HEK293T (cell line): ENCODE results near the gene SNRPB2.
A peak's percentile ranks its signal among the peaks of the same experiment; 100 is the strongest.

ENCODE experiments used
- CTCF ChIA-PET: fragments of 350-600 bp; formaldehyde crosslinking; extraction: SDS; loops from one replicate; lab custom pipeline; 2021; ENCODE audit warnings: antibody characterized with exemption, inconsistent platforms; lab: Yijun Ruan, JAX
- POLR2A ChIA-PET: fragments of 350-600 bp; formaldehyde crosslinking; extraction: SDS; loops from one replicate; lab custom pipeline; 2020; ENCODE audit warnings: antibody characterized with exemption, inconsistent platforms; lab: Yijun Ruan, JAX
- DNase-seq: peaks from one replicate; pipeline ENCODE4 v3.0.0; 2012; ENCODE audit warnings: mixed read lengths; ENCODE audit errors: extremely low spot score
- ARNT ChIP-seq: fragments of 450-650 bp; IDR thresholded peaks from 2 replicates; pipeline ENCODE4 v1.6.1; 2017; ENCODE audit warnings: mild to moderate bottlenecking
- BHLHE40 ChIP-seq: fragments of 450-650 bp; IDR thresholded peaks from 2 replicates; pipeline ENCODE4 v1.6.1; 2016; ENCODE audit warnings: mild to moderate bottlenecking, moderate library complexity, borderline replicate concordance
- CTBP1 ChIP-seq: fragments of 450-650 bp; IDR thresholded peaks from 2 replicates; pipeline ENCODE4 v1.6.1; 2016; ENCODE audit warnings: borderline replicate concordance
- ELF4 ChIP-seq: fragments of 450-650 bp; IDR thresholded peaks from 2 replicates; pipeline ENCODE4 v1.6.1; 2017; ENCODE audit warnings: antibody characterized with exemption
- FOXA1 ChIP-seq: fragments of 450-650 bp; IDR thresholded peaks from 2 replicates; pipeline ENCODE4 v1.6.1; 2016; ENCODE audit warnings: mild to moderate bottlenecking
- FOXK2 ChIP-seq: fragments of 450-650 bp; IDR thresholded peaks from 2 replicates; pipeline ENCODE4 v1.6.1; 2016; ENCODE audit warnings: mild to moderate bottlenecking
- FOXM1 ChIP-seq: fragments of 450-650 bp; IDR thresholded peaks from 2 replicates; pipeline ENCODE4 v1.6.1; 2017; ENCODE audit warnings: mild to moderate bottlenecking, borderline replicate concordance
- HDGF ChIP-seq: fragments of 450-650 bp; IDR thresholded peaks from 2 replicates; pipeline ENCODE4 v1.6.1; 2017; ENCODE audit warnings: antibody characterized with exemption, borderline replicate concordance
- L3MBTL2 ChIP-seq: fragments of 450-650 bp; conservative IDR thresholded peaks from 2 replicates; pipeline ENCODE4 v1.6.1; 2016; ENCODE audit warnings: mild to moderate bottlenecking
- LEF1 ChIP-seq: fragments of 450-650 bp; IDR thresholded peaks from 2 replicates; pipeline ENCODE4 v1.6.1; 2017; ENCODE audit warnings: mild to moderate bottlenecking, borderline replicate concordance
- NFRKB ChIP-seq: fragments of 450-650 bp; IDR thresholded peaks from 2 replicates; pipeline ENCODE4 v1.6.1; 2016; ENCODE audit warnings: mild to moderate bottlenecking, moderate library complexity
- PKNOX1 ChIP-seq: fragments of 450-650 bp; IDR thresholded peaks from 2 replicates; pipeline ENCODE4 v1.6.1; 2016
- SP1 ChIP-seq: fragments of 450-650 bp; IDR thresholded peaks from 2 replicates; pipeline ENCODE4 v1.6.1; 2017
- SUZ12 ChIP-seq: fragments of 450-650 bp; IDR thresholded peaks from 2 replicates; pipeline ENCODE4 v1.6.1; 2016; ENCODE audit warnings: mild to moderate bottlenecking
- TARDBP ChIP-seq: fragments of 450-650 bp; IDR thresholded peaks from 2 replicates; pipeline ENCODE4 v1.6.1; 2016
- ZNF384 ChIP-seq: fragments of 450-650 bp; IDR thresholded peaks from 2 replicates; pipeline ENCODE4 v1.6.1; 2016

Gene SNRPB2

GRCh38 chr20:16729565-16730460, at the start of gene SNRPB2:
Gene SNRPB2 (plus strand): TSS chr20:16730026. CDS start chr20:16731703, 1,677 bp downstream.
- POLR2A ChIA-PET, result no interaction called here
- peak; percentile 94 for DNase-seq
- peak; percentile 38; the same call in 1 of the 2 replicates for TF ChIP-seq CTBP1
- peak; percentile 50; the same call in 1 of the 2 replicates for TF ChIP-seq NFRKB
- no peak for TF ChIP-seq SUZ12
- TF ChIP-seq ARNT, result peak; percentile 56; the same call in 1 of the 2 replicates
- no peak for TF ChIP-seq FOXK2
- no peak for TF ChIP-seq ZNF384
- peak; percentile 99 for TF ChIP-seq ELF4
- TF ChIP-seq L3MBTL2, result peak; percentile 90
- CTCF ChIA-PET, result interaction anchor here (0.5 kb wide), 1 partner anchor 63 kb away, joined by 3 read pairs; no protein-coding TSS in a partner anchor

- TF ChIP-seq LEF1 (no peak), NFRKB (no peak), ZNF384 (no peak), PKNOX1 (no peak), FOXA1 (no peak), TARDBP (no peak), FOXK2 (no peak), L3MBTL2 (no peak), BHLHE40 (no peak), SP1 (no peak), ARNT (no peak), FOXM1 (no peak), HDGF (no peak), CTBP1 (no peak), SUZ12 (no peak), ELF4 (no peak)
- ChIA-PET CTCF (no interaction called here), POLR2A (no interaction called here)
- DNase-seq, result no peak
Observed at GRCh38 chr20:16684416-16684815, 45.4 kb upstream of the SNRPB2 start.

- CTCF ChIA-PET, result no interaction called here
- POLR2A ChIA-PET, result no interaction called here
- DNase-seq, result no peak
- TF ChIP-seq TARDBP, result no peak
- no peak for TF ChIP-seq LEF1
- TF ChIP-seq NFRKB, result no peak
- TF ChIP-seq L3MBTL2, result no peak
- no peak for TF ChIP-seq SUZ12
- TF ChIP-seq FOXA1, result no peak
- no peak for TF ChIP-seq FOXM1
- TF ChIP-seq HDGF, result no peak
- no peak for TF ChIP-seq ARNT
- TF ChIP-seq SP1, result no peak
- TF ChIP-seq FOXK2, result no peak
- TF ChIP-seq CTBP1, result no peak
- TF ChIP-seq PKNOX1, result no peak
Observed at GRCh38 chr20:16689906-16690305, 39.9 kb upstream of the SNRPB2 start.

- TF ChIP-seq HDGF (no peak), FOXM1 (no peak), CTBP1 (no peak), L3MBTL2 (no peak), FOXK2 (no peak), ELF4 (no peak), TARDBP (no peak), SP1 (no peak), NFRKB (no peak), SUZ12 (no peak), PKNOX1 (no peak), FOXA1 (no peak), BHLHE40 (no peak), ARNT (no peak), LEF1 (no peak), ZNF384 (no peak)
- DNase-seq, result no peak
- CTCF ChIA-PET, result no interaction called here
- POLR2A ChIA-PET, result no interaction called here
Observed at GRCh38 chr20:16691381-16691780, 38.4 kb upstream of the SNRPB2 start.

GRCh38 chr20:16692009-16692408, 37.8 kb upstream of the SNRPB2 start:
- no peak for DNase-seq
- POLR2A ChIA-PET, result no interaction called here
- TF ChIP-seq SUZ12 (no peak), ARNT (no peak), FOXA1 (no peak), FOXK2 (no peak), HDGF (no peak), TARDBP (no peak), SP1 (no peak), LEF1 (no peak), CTBP1 (no peak), BHLHE40 (no peak), NFRKB (no peak)
- CTCF ChIA-PET, result no interaction called here
